ENCODE measurements around the gene GREM2. TPM values are rescaled to one million over a fixed set of nuclear protein-coding genes. Genes with fewer than 3 reads are reported as not detected.

GREM2 gene
- total and polyA plus RNA-seq, 2 donors (not counting 3 experiments of a cell fraction or from before 2014, with no cell fraction given): not detected

DNA sequence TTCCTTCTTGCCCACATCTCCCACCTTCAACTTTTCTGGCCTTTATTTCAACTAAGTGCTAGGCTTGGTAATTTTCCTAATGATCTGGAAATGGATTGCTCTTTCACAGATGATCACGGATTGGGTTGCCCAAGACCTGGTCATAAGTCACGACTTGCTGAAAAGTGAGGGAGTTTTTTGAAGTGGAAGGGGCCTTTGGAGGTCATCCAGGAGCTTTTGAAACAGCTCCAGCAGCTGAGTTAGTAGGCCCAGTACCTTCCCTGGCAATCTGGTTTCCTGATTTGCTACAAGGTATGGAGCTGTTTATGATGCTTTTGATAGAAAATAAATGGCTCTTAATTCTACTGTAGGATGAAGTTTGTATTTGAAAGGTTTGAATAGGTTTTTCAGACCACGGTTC, 20.4 kb downstream of the GREM2 start:
- CTCF ChIA-PET: no interaction called here
- no peak for FAIRE-seq

DNA sequence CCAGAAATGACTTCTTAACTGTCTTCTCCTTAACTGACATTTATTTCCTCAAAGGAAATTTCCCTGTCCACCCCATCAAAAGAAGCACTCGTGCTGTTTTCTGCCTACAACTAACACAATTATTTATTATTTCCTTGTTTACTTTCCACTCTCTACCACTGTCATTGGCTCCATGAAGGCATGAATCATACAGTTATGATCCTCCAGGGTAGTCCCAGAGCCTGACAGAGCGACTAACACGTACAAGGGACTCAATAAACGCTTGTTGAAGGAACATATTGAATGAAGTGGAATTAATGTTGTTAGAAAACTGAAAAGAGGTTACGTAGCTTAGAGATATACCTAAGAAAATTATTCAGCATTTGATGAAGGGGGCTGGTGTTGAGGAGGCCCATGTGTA, 20.9 kb downstream of the GREM2 start:
- TF ChIP-seq JUN (IDR thresholded peaks at IDR 0.05; ENCODE audit: borderline replicate concordance, insufficient read depth, insufficient read length, low read depth) (no peak), POLR2A (IDR thresholded peaks at IDR 0.05; ENCODE audit: low read depth, low read length) (no peak), GATA2 (IDR thresholded peaks at IDR 0.05; ENCODE audit: insufficient read depth, insufficient read length, low read depth, low read length) (no peak), EZH2 (IDR thresholded peaks at IDR 0.05; ENCODE audit: borderline replicate concordance, low read depth, low read length, severe bottlenecking) (no peak), FOS (IDR thresholded peaks at IDR 0.05; ENCODE audit: borderline replicate concordance, insufficient read depth, low read length) (no peak), POLR2AphosphoS5 (IDR thresholded peaks at IDR 0.05; ENCODE audit: insufficient read depth, low read depth, low read length) (no peak), MYC (IDR thresholded peaks at IDR 0.05; ENCODE audit: low read depth, low read length) (no peak)
- TF ChIP-seq, protein P1, sequence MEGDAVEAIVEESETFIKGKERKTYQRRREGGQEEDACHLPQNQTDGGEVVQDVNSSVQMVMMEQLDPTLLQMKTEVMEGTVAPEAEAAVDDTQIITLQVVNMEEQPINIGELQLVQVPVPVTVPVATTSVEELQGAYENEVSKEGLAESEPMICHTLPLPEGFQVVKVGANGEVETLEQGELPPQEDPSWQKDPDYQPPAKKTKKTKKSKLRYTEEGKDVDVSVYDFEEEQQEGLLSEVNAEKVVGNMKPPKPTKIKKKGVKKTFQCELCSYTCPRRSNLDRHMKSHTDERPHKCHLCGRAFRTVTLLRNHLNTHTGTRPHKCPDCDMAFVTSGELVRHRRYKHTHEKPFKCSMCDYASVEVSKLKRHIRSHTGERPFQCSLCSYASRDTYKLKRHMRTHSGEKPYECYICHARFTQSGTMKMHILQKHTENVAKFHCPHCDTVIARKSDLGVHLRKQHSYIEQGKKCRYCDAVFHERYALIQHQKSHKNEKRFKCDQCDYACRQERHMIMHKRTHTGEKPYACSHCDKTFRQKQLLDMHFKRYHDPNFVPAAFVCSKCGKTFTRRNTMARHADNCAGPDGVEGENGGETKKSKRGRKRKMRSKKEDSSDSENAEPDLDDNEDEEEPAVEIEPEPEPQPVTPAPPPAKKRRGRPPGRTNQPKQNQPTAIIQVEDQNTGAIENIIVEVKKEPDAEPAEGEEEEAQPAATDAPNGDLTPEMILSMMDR (IDR thresholded peaks at IDR 0.05; ENCODE audit: extremely low read depth in 1 of 2, insufficient read depth in 1 of 2, low read depth in 1 of 2, low read length in 2 of 2): no peak
- TF ChIP-seq, protein P2, sequence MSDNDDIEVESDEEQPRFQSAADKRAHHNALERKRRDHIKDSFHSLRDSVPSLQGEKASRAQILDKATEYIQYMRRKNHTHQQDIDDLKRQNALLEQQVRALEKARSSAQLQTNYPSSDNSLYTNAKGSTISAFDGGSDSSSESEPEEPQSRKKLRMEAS (IDR thresholded peaks at IDR 0.05; ENCODE audit: insufficient read depth, insufficient read length): no peak
- Histone ChIP-seq H3K4me1 (ENCODE audit: control insufficient read depth, extremely low read depth, insufficient read depth, low read length) (no peaks in the 10 kb centered on the region), H3K9me3 (replicated peaks; ENCODE audit: control insufficient read depth, insufficient read depth, low read length) (peaks cover 5% of the 10 kb centered on the region), H3K4me3 (replicated peaks in 1 of 3; ENCODE audit: insufficient read depth in 1 of 3, low read depth in 1 of 3, low read length in 3 of 3) (no peak overlapping the region), H3K4me2 (ENCODE audit: insufficient read depth, low read length) (no peak overlapping the region), H3K9ac (replicated peaks; ENCODE audit: extremely low read depth, insufficient read depth, low read length) (no peak overlapping the region), H3K27me3 (ENCODE audit: control insufficient read depth in 2 of 2, insufficient read depth in 2 of 2, low read length in 2 of 2) (no peaks in the 10 kb centered on the region), H2AFZ (ENCODE audit: low read depth, low read length) (no peak overlapping the region), H3K27ac (ENCODE audit: insufficient read depth, low read depth, low read length) (no peak overlapping the region), H3K9me1 (replicated peaks; ENCODE audit: control insufficient read depth, extremely low read depth, insufficient read depth, low read length) (no peaks in the 10 kb centered on the region), H4K20me1 (replicated peaks; ENCODE audit: control insufficient read depth, extremely low read depth, insufficient read depth, low read length) (no peaks in the 10 kb centered on the region), H3K36me3 (ENCODE audit: control insufficient read depth in 2 of 2, extremely low read depth in 1 of 2, insufficient read depth in 2 of 2, low read length in 2 of 2) (no peaks in the 10 kb centered on the region), H3K79me2 (ENCODE audit: control insufficient read depth, insufficient read depth, low read length) (no peaks in the 10 kb centered on the region)
- intact Hi-C loops (cut with micrococcal nuclease) (no loop called here), dilution Hi-C loops (cut with MboI; ENCODE audit: extremely low pct_ligation_motif_present, low sequenced_read_pairs) (no loop called here)
- BruUV-seq (replicated peaks): no TSS peak
- DNase-seq (ENCODE audit: low read depth, low spot score): no peak
- ChIA-PET CTCF (no interaction called here), POLR2A (no interaction called here)
- FAIRE-seq: no peak

More for the DNA sequence above, 20.4 kb downstream of the GREM2 start:
- H3K4me3 ChIP-seq (replicated peaks in 1 of 3; ENCODE audit: insufficient read depth in 1 of 3, low read depth in 1 of 3, low read length in 3 of 3): no peak overlapping the region
- H3K27ac ChIP-seq (ENCODE audit: insufficient read depth, low read depth, low read length): no peak overlapping the region
- H4K20me1 ChIP-seq (replicated peaks; ENCODE audit: control insufficient read depth, extremely low read depth, insufficient read depth, low read length): no peaks in the 10 kb centered on the region
- H3K4me2 ChIP-seq (ENCODE audit: insufficient read depth, low read length): no peak overlapping the region
- H3K36me3 ChIP-seq (ENCODE audit: control insufficient read depth in 2 of 2, extremely low read depth in 1 of 2, insufficient read depth in 2 of 2, low read length in 2 of 2): no peaks in the 10 kb centered on the region
- TF ChIP-seq, protein P1 (IDR thresholded peaks at IDR 0.05; ENCODE audit: extremely low read depth in 1 of 2, insufficient read depth in 1 of 2, low read depth in 1 of 2, low read length in 2 of 2): no peak
- TF ChIP-seq, protein P2 (IDR thresholded peaks at IDR 0.05; ENCODE audit: insufficient read depth, insufficient read length): no peak
- TF ChIP-seq POLR2AphosphoS5 (IDR thresholded peaks at IDR 0.05; ENCODE audit: insufficient read depth, low read depth, low read length): no peak
- no peaks in the 10 kb centered on the region for H3K79me2 ChIP-seq (ENCODE audit: control insufficient read depth, insufficient read depth, low read length)
- no peaks in the 10 kb centered on the region for H3K4me1 ChIP-seq (ENCODE audit: control insufficient read depth, extremely low read depth, insufficient read depth, low read length)
- dilution Hi-C loops (cut with MboI; ENCODE audit: extremely low pct_ligation_motif_present, low sequenced_read_pairs) (no loop called here), intact Hi-C loops (cut with micrococcal nuclease) (no loop called here)
- DNase-seq (ENCODE audit: low read depth, low spot score): no peak
- no peak overlapping the region for H2AFZ ChIP-seq (ENCODE audit: low read depth, low read length)
- POLR2A ChIA-PET: no interaction called here
- peaks cover 5% of the 10 kb centered on the region for H3K9me3 ChIP-seq (replicated peaks; ENCODE audit: control insufficient read depth, insufficient read depth, low read length)
- no TSS peak for BruUV-seq (replicated peaks)
- no peaks in the 10 kb centered on the region for H3K27me3 ChIP-seq (ENCODE audit: control insufficient read depth in 2 of 2, insufficient read depth in 2 of 2, low read length in 2 of 2)
- H3K9me1 ChIP-seq (replicated peaks; ENCODE audit: control insufficient read depth, extremely low read depth, insufficient read depth, low read length): no peaks in the 10 kb centered on the region
- H3K9ac ChIP-seq (replicated peaks; ENCODE audit: extremely low read depth, insufficient read depth, low read length): no peak overlapping the region
